ENCODE results near the gene ATP8A2. TPM values are rescaled to one million over a fixed set of nuclear protein-coding genes. Genes with fewer than 3 reads are reported as not detected.

Gene ATP8A2
- total RNA-seq, 1 donor from 2014 or later, result 3.4 TPM

DNA sequence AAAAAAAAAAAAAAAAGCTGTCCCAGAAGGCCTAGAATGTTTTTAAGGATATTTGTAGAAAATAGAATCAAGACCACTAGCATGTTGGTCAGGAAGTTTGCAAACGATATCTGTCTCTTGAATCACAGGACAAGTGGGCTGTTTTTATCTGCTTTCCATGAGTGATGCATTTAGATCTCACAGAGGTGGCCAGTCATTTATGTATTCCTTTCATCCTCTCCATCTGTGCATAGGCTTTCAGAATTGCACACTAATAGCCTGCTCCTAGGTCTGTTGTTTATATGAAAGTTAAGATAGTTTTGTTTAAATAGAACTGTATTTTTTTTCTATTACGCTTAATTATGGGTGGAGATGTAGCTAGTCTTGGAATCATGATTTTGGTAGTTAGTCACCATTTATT is 390.5 kb downstream of the ATP8A2 start:
- H3K27me3 Mint-ChIP-seq (ENCODE audit: low read depth), result peaks cover 3% of the 10 kb centered on the region
- H3K4me3 Mint-ChIP-seq, result no peak overlapping the region
- TF ChIP-seq, protein P1, sequence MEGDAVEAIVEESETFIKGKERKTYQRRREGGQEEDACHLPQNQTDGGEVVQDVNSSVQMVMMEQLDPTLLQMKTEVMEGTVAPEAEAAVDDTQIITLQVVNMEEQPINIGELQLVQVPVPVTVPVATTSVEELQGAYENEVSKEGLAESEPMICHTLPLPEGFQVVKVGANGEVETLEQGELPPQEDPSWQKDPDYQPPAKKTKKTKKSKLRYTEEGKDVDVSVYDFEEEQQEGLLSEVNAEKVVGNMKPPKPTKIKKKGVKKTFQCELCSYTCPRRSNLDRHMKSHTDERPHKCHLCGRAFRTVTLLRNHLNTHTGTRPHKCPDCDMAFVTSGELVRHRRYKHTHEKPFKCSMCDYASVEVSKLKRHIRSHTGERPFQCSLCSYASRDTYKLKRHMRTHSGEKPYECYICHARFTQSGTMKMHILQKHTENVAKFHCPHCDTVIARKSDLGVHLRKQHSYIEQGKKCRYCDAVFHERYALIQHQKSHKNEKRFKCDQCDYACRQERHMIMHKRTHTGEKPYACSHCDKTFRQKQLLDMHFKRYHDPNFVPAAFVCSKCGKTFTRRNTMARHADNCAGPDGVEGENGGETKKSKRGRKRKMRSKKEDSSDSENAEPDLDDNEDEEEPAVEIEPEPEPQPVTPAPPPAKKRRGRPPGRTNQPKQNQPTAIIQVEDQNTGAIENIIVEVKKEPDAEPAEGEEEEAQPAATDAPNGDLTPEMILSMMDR (conservative IDR thresholded peaks at IDR 0.05), result no peak
- H3K27ac Mint-ChIP-seq (ENCODE audit: unreplicated experiment), result no peak overlapping the region
- peaks cover 1% of the 10 kb centered on the region for H3K4me1 Mint-ChIP-seq
- DNase-seq (ENCODE audit: low read depth, low spot score), result no peak
- no peaks in the 10 kb centered on the region for H3K36me3 Mint-ChIP-seq (ENCODE audit: low read depth)
- H3K9me3 Mint-ChIP-seq, result no peaks in the 10 kb centered on the region

DNA sequence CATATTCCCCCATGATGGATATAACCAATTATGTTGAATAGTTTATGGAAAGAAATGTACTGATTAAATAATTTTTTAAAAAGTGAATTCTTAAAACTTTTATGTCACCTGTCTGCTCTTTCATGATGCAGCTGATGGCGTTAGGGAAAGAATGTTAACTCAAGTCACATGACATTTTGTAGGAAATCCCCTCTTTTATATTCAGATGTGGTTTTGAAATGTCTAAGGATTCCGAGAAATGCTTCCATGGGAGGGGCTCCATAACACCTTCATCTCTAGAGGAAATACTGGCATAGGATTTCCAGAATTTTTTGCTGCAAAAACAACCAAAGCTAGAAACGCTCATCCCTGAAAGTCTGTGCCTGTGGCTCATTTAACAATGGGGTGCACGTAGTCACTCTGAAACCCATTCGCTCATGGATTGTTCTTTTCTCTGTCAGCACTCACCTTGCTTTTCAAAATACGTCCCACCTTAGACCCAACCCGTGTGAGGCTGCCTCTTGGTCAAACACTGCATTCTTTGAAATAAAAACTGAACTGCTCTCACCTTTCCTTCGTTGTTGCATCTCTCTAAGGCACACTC is 391.1 kb downstream of the ATP8A2 start:
- Mint-ChIP-seq H3K4me3 (no peak overlapping the region), H3K9me3 (no peaks in the 10 kb centered on the region), H3K27me3 (ENCODE audit: low read depth) (peaks cover 3% of the 10 kb centered on the region), H3K36me3 (ENCODE audit: low read depth) (no peaks in the 10 kb centered on the region), H3K4me1 (no peaks in the 10 kb centered on the region), H3K27ac (ENCODE audit: unreplicated experiment) (no peak overlapping the region)
- no peak for DNase-seq (ENCODE audit: low read depth, low spot score)
- TF ChIP-seq, protein P1 (conservative IDR thresholded peaks at IDR 0.05), result no peak

GRCh38 chr13:25764378-25764777 is 392.6 kb downstream of the ATP8A2 start:
- DNase-seq (ENCODE audit: low read depth, low spot score), result no peak
- Mint-ChIP-seq H3K27ac (ENCODE audit: unreplicated experiment) (no peak overlapping the region), H3K4me1 (no peaks in the 10 kb centered on the region), H3K4me3 (no peak overlapping the region), H3K36me3 (ENCODE audit: low read depth) (no peaks in the 10 kb centered on the region), H3K27me3 (ENCODE audit: low read depth) (no peaks in the 10 kb centered on the region), H3K9me3 (no peaks in the 10 kb centered on the region)
- TF ChIP-seq, protein P1 (conservative IDR thresholded peaks at IDR 0.05), result no peak

GRCh38 chr13:25765266-25765665 is 393.5 kb downstream of the ATP8A2 start:
- H3K27ac Mint-ChIP-seq (ENCODE audit: unreplicated experiment), result no peak overlapping the region
- no peaks in the 10 kb centered on the region for H3K27me3 Mint-ChIP-seq (ENCODE audit: low read depth)
- TF ChIP-seq, protein P1 (conservative IDR thresholded peaks at IDR 0.05), result no peak
- DNase-seq (ENCODE audit: low read depth, low spot score), result no peak
- no peaks in the 10 kb centered on the region for H3K4me1 Mint-ChIP-seq
- no peak overlapping the region for H3K4me3 Mint-ChIP-seq
- H3K9me3 Mint-ChIP-seq, result no peaks in the 10 kb centered on the region
- no peaks in the 10 kb centered on the region for H3K36me3 Mint-ChIP-seq (ENCODE audit: low read depth)

DNA sequence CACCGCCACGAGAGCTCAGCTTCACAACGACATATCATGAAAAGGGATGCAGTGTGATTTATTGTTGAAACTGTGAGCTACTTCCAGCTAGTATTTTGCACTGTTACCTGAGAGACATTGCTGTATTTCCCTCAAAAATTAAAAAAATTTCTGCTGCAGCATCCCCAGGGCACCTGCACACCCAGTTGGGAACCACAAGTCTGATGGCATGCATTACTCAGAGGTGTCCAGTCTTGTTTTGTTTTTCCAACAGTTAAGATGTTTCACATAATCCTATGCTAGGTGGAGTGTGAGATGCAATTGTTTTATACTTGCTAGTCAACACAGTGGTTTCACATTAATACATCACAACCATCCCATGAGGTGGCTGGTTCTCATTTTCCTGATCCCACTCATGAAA is 394.8 kb downstream of the ATP8A2 start:
- Mint-ChIP-seq H3K4me1 (no peaks in the 10 kb centered on the region), H3K27me3 (ENCODE audit: low read depth) (no peaks in the 10 kb centered on the region)

More for the DNA sequence above, 394.8 kb downstream of the ATP8A2 start:
- Mint-ChIP-seq H3K4me3 (no peak overlapping the region), H3K36me3 (ENCODE audit: low read depth) (no peaks in the 10 kb centered on the region), H3K9me3 (no peaks in the 10 kb centered on the region), H3K27ac (ENCODE audit: unreplicated experiment) (no peak overlapping the region)
- DNase-seq (ENCODE audit: low read depth, low spot score), result no peak
- TF ChIP-seq, protein P1 (conservative IDR thresholded peaks at IDR 0.05), result no peak
